Uterus (tissue), 4 donors: ENCODE results near the gene ITIH4. TPM values are rescaled to one million over a fixed set of nuclear protein-coding genes. Genes with fewer than 3 reads are reported as not detected.

Source experiments
- DNase-seq, 2 donors: peaks; one replicate each; pipeline ENCODE4 v3.0.0-alpha.2; 2019 to 2020
- H3K27ac ChIP-seq, 2 donors: fragments of 200-600 bp; sonication (generic); 1 replicate in 1 of 2; 2 replicates in 1 of 2; pipeline ENCODE4 v1.5.1; 2016 to 2018
- H3K27me3 ChIP-seq, 2 donors: fragments of 200-600 bp; sonication (generic); one replicate each; pipeline ENCODE4 v1.5.1; 2018 to 2019; ENCODE audit warnings: control low read depth in 1 of 2
- H3K36me3 ChIP-seq, 2 donors: fragments of 200-600 bp; sonication (generic); one replicate each; pipeline ENCODE4 v1.5.1; 2019; ENCODE audit warnings: control low read depth in 1 of 2
- H3K4me1 ChIP-seq, 2 donors: fragments of 200-600 bp; sonication (generic); one replicate each; pipeline ENCODE4 v1.5.1; 2018 to 2019; ENCODE audit warnings: control low read depth in 1 of 2
- H3K4me3 ChIP-seq, 2 donors: fragments of 200-600 bp; sonication (generic); 1 replicate in 1 of 2; 2 replicates in 1 of 2; pipeline ENCODE4 v1.5.1; 2018 to 2019; ENCODE audit warnings: mild to moderate bottlenecking in 1 of 2
- H3K9me3 ChIP-seq, 2 donors: fragments of 200-600 bp; sonication (generic); one replicate each; pipeline ENCODE4 v1.5.1; 2019; ENCODE audit warnings: control low read depth in 1 of 2
- CTCF ChIP-seq, 4 experiments: fragments of 200-600 bp in 2 of 4; fragments of 450-650 bp in 2 of 4; sonication (generic) in 2 of 4; IDR thresholded peaks; one replicate each; pipeline ENCODE4 v1.5.1; 2016 to 2019; ENCODE audit warnings: antibody characterized with exemption in 4 of 4, mild to moderate bottlenecking in 2 of 4, moderate library complexity in 1 of 4
- POLR2A ChIP-seq, 2 donors: fragments of 450-650 bp; IDR thresholded peaks; one replicate each; pipeline ENCODE4 v1.6.1; 2016; ENCODE audit warnings: antibody characterized with exemption in 2 of 2, mild to moderate bottlenecking in 1 of 2, moderate library complexity in 1 of 2
- intact Hi-C: fragments of 100-400 bp; cut with DNase I; formaldehyde crosslinking; loops from one replicate; pipeline ENCODE4 v1.15.1; 2023; ENCODE audit warnings: low total_unique reads
- total RNA-seq, 4 donors: library from RNA; depleted of rRNA in 3 of 4; stranded (reverse); fragments of >200 nt in 3 of 4; gene quantifications; one replicate each; pipeline versions ENCODE4 v1.1.0 to v1.2.4, GENCODE V29; 2014 to 2023
- donor health status: DM: yes; HTN: yes; CAD: no.

ITIH4 gene
- total RNA-seq, 4 donors from 2014 or later: 0.26 to 8.7 (median 6.9) TPM

- no peak for DNase-seq
- no peak overlapping the region for H3K27ac ChIP-seq
- H3K36me3 ChIP-seq: no peaks in the 10 kb centered on the region
- H3K4me1 ChIP-seq: no peaks in the 10 kb centered on the region
- no peak overlapping the region for H3K4me3 ChIP-seq
- TF ChIP-seq CTCF (IDR thresholded peaks at IDR 0.05) (no peak), POLR2A (IDR thresholded peaks at IDR 0.05) (no peak)
- no peaks in the 10 kb centered on the region for H3K9me3 ChIP-seq
- intact Hi-C loops: no loop called here
- H3K27me3 ChIP-seq: no peaks in the 10 kb centered on the region
These were observed 13.8 kb downstream of the ITIH4 start for GRCh38 chr3:52816654-52817053.

GRCh38 chr3:52816199-52816598 is 14.3 kb downstream of the ITIH4 start:
- TF ChIP-seq CTCF (IDR thresholded peaks at IDR 0.05) (no peak), POLR2A (IDR thresholded peaks at IDR 0.05) (no peak)
- Histone ChIP-seq H3K9me3 (no peaks in the 10 kb centered on the region), H3K4me1 (no peaks in the 10 kb centered on the region), H3K27ac (no peak overlapping the region), H3K36me3 (no peaks in the 10 kb centered on the region), H3K27me3 (no peaks in the 10 kb centered on the region), H3K4me3 (no peak overlapping the region)
- intact Hi-C loops: no loop called here
- DNase-seq: no peak

GRCh38 chr3:52813810-52814209 is 16.7 kb downstream of the ITIH4 start:
- intact Hi-C loops: no loop called here
- no peak for DNase-seq
- H3K9me3 ChIP-seq: no peaks in the 10 kb centered on the region
- no peaks in the 10 kb centered on the region for H3K27me3 ChIP-seq
- H3K27ac ChIP-seq: no peak overlapping the region
- no peak overlapping the region for H3K4me3 ChIP-seq
- no peaks in the 10 kb centered on the region for H3K36me3 ChIP-seq
- TF ChIP-seq CTCF (IDR thresholded peaks at IDR 0.05): no peak
- no peaks in the 10 kb centered on the region for H3K4me1 ChIP-seq

GRCh38 chr3:52811452-52812011 is 18.9 kb downstream of the ITIH4 start:
- H3K27ac ChIP-seq: no peak overlapping the region
- no peaks in the 10 kb centered on the region for H3K4me1 ChIP-seq
- intact Hi-C loops: no loop called here
- TF ChIP-seq POLR2A (IDR thresholded peaks at IDR 0.05) (no peak), CTCF (IDR thresholded peaks at IDR 0.05) (no peak)
- H3K4me3 ChIP-seq: no peak overlapping the region
- H3K36me3 ChIP-seq: no peaks in the 10 kb centered on the region
- no peak for DNase-seq
- no peaks in the 10 kb centered on the region for H3K9me3 ChIP-seq
- H3K27me3 ChIP-seq: no peaks in the 10 kb centered on the region

- no peak for DNase-seq
- H3K4me3 ChIP-seq: no peak overlapping the region
- H3K27me3 ChIP-seq: no peaks in the 10 kb centered on the region
- H3K9me3 ChIP-seq: no peaks in the 10 kb centered on the region
- no peaks in the 10 kb centered on the region for H3K4me1 ChIP-seq
- no peaks in the 10 kb centered on the region for H3K36me3 ChIP-seq
- H3K27ac ChIP-seq: no peak overlapping the region
- TF ChIP-seq CTCF (IDR thresholded peaks at IDR 0.05) (no peak), POLR2A (IDR thresholded peaks at IDR 0.05) (no peak)
- intact Hi-C loops: no loop called here
These were observed 19.5 kb downstream of the ITIH4 start for GRCh38 chr3:52810923-52811322.
